NK-92 (cell line): Measurements from ENCODE around the gene C17orf75.
A peak's percentile ranks its signal among the peaks of the same experiment; 100 is the strongest.
"Not testable (repeated sequence)": the region's sequence is repeated elsewhere in the genome, so short reads cannot be mapped to it uniquely, and the experiment has no call there.

Experiments
- DNase-seq: peaks from one replicate; lab custom pipeline; 2025; ENCODE audit not compliant: unreplicated experiment; lab: John Stamatoyannopoulos, UW

C17orf75 gene

GRCh38 chr17:32341857-32342602, at the start of gene C17orf75:
Gene C17orf75 (minus strand): TSS chr17:32342173. CDS start chr17:32342139, 34 bp downstream.
- DNase-seq = no peak

- no peak for DNase-seq
Measured at GRCh38 chr17:32388613-32389459, 46.9 kb upstream of the C17orf75 start.

- not testable (repeated sequence) for DNase-seq
Measured at GRCh38 chr17:32388128-32388527, 46.2 kb upstream of the C17orf75 start.

- no peak for DNase-seq
Measured at GRCh38 chr17:32386844-32387243, 44.9 kb upstream of the C17orf75 start.

- no peak for DNase-seq
Measured at GRCh38 chr17:32385971-32386370, 44.0 kb upstream of the C17orf75 start.

- no peak for DNase-seq
Measured at GRCh38 chr17:32385121-32385520, 43.1 kb upstream of the C17orf75 start.

- no peak for DNase-seq
Measured at GRCh38 chr17:32383926-32384434, 42.0 kb upstream of the C17orf75 start.

- no peak for DNase-seq
Measured at GRCh38 chr17:32382526-32383223, 40.7 kb upstream of the C17orf75 start.

GRCh38 chr17:32370426-32370825, 28.5 kb upstream of the C17orf75 start:
- DNase-seq = no peak

- no peak for DNase-seq
Measured at GRCh38 chr17:32361270-32361669, 19.3 kb upstream of the C17orf75 start.

- no peak for DNase-seq
Measured at GRCh38 chr17:32357615-32358014, 15.6 kb upstream of the C17orf75 start.

- no peak for DNase-seq
Measured at GRCh38 chr17:32356750-32357149, 14.8 kb upstream of the C17orf75 start.

- DNase-seq = no peak
Measured at GRCh38 chr17:32356378-32356743, 14.4 kb upstream of the C17orf75 start.

GRCh38 chr17:32355649-32356377, 13.8 kb upstream of the C17orf75 start:
- no peak for DNase-seq

GRCh38 chr17:32352734-32353133, 10.8 kb upstream of the C17orf75 start:
- DNase-seq = not testable (repeated sequence)

GRCh38 chr17:32350666-32351418, 8.9 kb upstream of the C17orf75 start:
- DNase-seq = no peak

- DNase-seq = peak; percentile 51
Measured at GRCh38 chr17:32349854-32350665, 8.1 kb upstream of the C17orf75 start, which contains the start of gene ZNF207. Gene ZNF207 (plus strand): TSS chr17:32350157. CDS start chr17:32350286, 129 bp downstream.

GRCh38 chr17:32349503-32349853, 7.5 kb upstream of the C17orf75 start:
- DNase-seq = no peak

- no peak for DNase-seq
Measured at GRCh38 chr17:32348483-32348800, 6.5 kb upstream of the C17orf75 start.
